Nephron progenitor cell (in vitro differentiated cells): Measurements from ENCODE around the gene AOX1.

Experiments used
- DNase-seq: peaks from one replicate; pipeline ENCODE4 v3.0.0; 2021
- H3K27ac Mint-ChIP-seq: 2 replicates; pipeline ENCODE4 v1.8.0; 2021; ENCODE audit warnings: mild to moderate bottlenecking, moderate library complexity, mixed read lengths
- H3K27me3 Mint-ChIP-seq: 2 replicates; pipeline ENCODE4 v1.8.0; 2021; ENCODE audit warnings: mild to moderate bottlenecking, low read depth, mixed read lengths; ENCODE audit not compliant: poor library complexity
- H3K36me3 Mint-ChIP-seq: 2 replicates; pipeline ENCODE4 v1.8.0; 2021; ENCODE audit warnings: low read depth, mixed read lengths
- H3K4me1 Mint-ChIP-seq: 2 replicates; pipeline ENCODE4 v1.8.0; 2021; ENCODE audit warnings: mixed read lengths
- H3K4me3 Mint-ChIP-seq: 2 replicates; pipeline ENCODE4 v1.8.0; 2021; ENCODE audit warnings: mild to moderate bottlenecking, moderate library complexity, mixed read lengths
- H3K9me3 Mint-ChIP-seq: 2 replicates; pipeline ENCODE4 v1.8.0; 2021; ENCODE audit warnings: mild to moderate bottlenecking, moderate library complexity, mixed read lengths
- CTCF ChIP-seq: fragments of 200-600 bp; sonication (generic); IDR thresholded peaks from 2 replicates; pipeline ENCODE4 v1.5.0; 2021; ENCODE audit warnings: antibody characterized with exemption

AOX1 gene

GRCh38 chr2:200588076-200588678 is 2.4 kb downstream of the AOX1 start:
- peaks cover 9% of the 10 kb centered on the region for H3K4me1 Mint-ChIP-seq
- no peaks in the 10 kb centered on the region for H3K9me3 Mint-ChIP-seq
- no peak overlapping the region for H3K4me3 Mint-ChIP-seq
- H3K27me3 Mint-ChIP-seq: peaks cover 42% of the 10 kb centered on the region
- no peaks in the 10 kb centered on the region for H3K36me3 Mint-ChIP-seq
- no peak for DNase-seq
- TF ChIP-seq CTCF: no peak
- H3K27ac Mint-ChIP-seq: no peak overlapping the region

- DNase-seq: no peak
- Mint-ChIP-seq H3K9me3 (no peaks in the 10 kb centered on the region), H3K36me3 (no peaks in the 10 kb centered on the region), H3K27ac (no peak overlapping the region), H3K4me3 (no peak overlapping the region), H3K4me1 (peaks cover 9% of the 10 kb centered on the region), H3K27me3 (peaks cover 40% of the 10 kb centered on the region)
- no peak for TF ChIP-seq CTCF
Measured at GRCh38 chr2:200590090-200590489, 4.3 kb downstream of the AOX1 start.

- H3K4me1 Mint-ChIP-seq: peaks cover 2% of the 10 kb centered on the region
- DNase-seq: no peak
- H3K4me3 Mint-ChIP-seq: no peak overlapping the region
- H3K27me3 Mint-ChIP-seq: peaks cover 34% of the 10 kb centered on the region
- H3K27ac Mint-ChIP-seq: no peak overlapping the region
- no peaks in the 10 kb centered on the region for H3K36me3 Mint-ChIP-seq
- H3K9me3 Mint-ChIP-seq: no peaks in the 10 kb centered on the region
- no peak for TF ChIP-seq CTCF
Measured at GRCh38 chr2:200591308-200591707, 5.5 kb downstream of the AOX1 start.

GRCh38 chr2:200592406-200593075 is 6.7 kb downstream of the AOX1 start:
- H3K27me3 Mint-ChIP-seq: peaks cover 22% of the 10 kb centered on the region
- peak; percentile 14 for DNase-seq

GRCh38 chr2:200593905-200594304 is 8.1 kb downstream of the AOX1 start:
- Mint-ChIP-seq H3K27me3 (peaks cover 16% of the 10 kb centered on the region), H3K4me1 (no peaks in the 10 kb centered on the region), H3K4me3 (no peak overlapping the region), H3K27ac (no peak overlapping the region), H3K9me3 (no peaks in the 10 kb centered on the region), H3K36me3 (no peaks in the 10 kb centered on the region)
- DNase-seq: no peak
- TF ChIP-seq CTCF: no peak

More at GRCh38 chr2:200592406-200593075, 6.7 kb downstream of the AOX1 start:
- no peak overlapping the region for H3K4me3 Mint-ChIP-seq
- H3K36me3 Mint-ChIP-seq: no peaks in the 10 kb centered on the region
- H3K4me1 Mint-ChIP-seq: no peaks in the 10 kb centered on the region
- H3K9me3 Mint-ChIP-seq: no peaks in the 10 kb centered on the region
- no peak overlapping the region for H3K27ac Mint-ChIP-seq
- no peak for TF ChIP-seq CTCF

GRCh38 chr2:200595913-200596312 is 10.1 kb downstream of the AOX1 start:
- no peak overlapping the region for H3K27ac Mint-ChIP-seq
- no peak for DNase-seq
- no peaks in the 10 kb centered on the region for H3K36me3 Mint-ChIP-seq
- no peak overlapping the region for H3K4me3 Mint-ChIP-seq
- TF ChIP-seq CTCF: no peak
- H3K4me1 Mint-ChIP-seq: peaks cover 8% of the 10 kb centered on the region
- peaks cover 11% of the 10 kb centered on the region for H3K27me3 Mint-ChIP-seq
- no peaks in the 10 kb centered on the region for H3K9me3 Mint-ChIP-seq
